Panc1 (cell line): ENCODE results near the gene SLC25A45. TPM values are rescaled to one million over a fixed set of nuclear protein-coding genes. Genes with fewer than 3 reads are reported as not detected.

Experiments used
- ATAC-seq: fragments of 200-7000 bp; cut with Tn5 transposase; 2 replicates; pipeline ENCODE4 v1.9.1; 2020; ENCODE audit warnings: mild to moderate bottlenecking, moderate library complexity
- BruUV-seq: library from RNA; stranded (reverse); fragments of 400-500 nt; replicated peaks from 2 replicates; lab custom pipeline; 2021; lab: Mats Ljungman, UMichigan
- CTCF ChIA-PET: fragments of 300-600 bp; sonication (Branson Sonifier 250); formaldehyde crosslinking; loops from one replicate; lab custom pipeline; 2022; ENCODE audit warnings: antibody characterized with exemption; lab: Charles Lee
- POLR2A ChIA-PET: fragments of 300-600 bp; sonication (Branson Sonifier 250); formaldehyde crosslinking; loops from one replicate; lab custom pipeline; 2022; ENCODE audit warnings: antibody characterized with exemption; lab: Charles Lee
- DNase-seq: peaks from one replicate; pipeline ENCODE4 v3.0.0-alpha.2; 2010; ENCODE audit warnings: low read depth, low spot score
- H3K27ac ChIP-seq: 2 replicates; pipeline ENCODE4 v1.5.1; 2011; ENCODE audit warnings: mild to moderate bottlenecking, low read length, inconsistent platforms
- H3K27me3 ChIP-seq: fragments of 200-500 bp; sonication (Bioruptor generic); 2 replicates; pipeline ENCODE4 v1.6.0; 2014; ENCODE audit warnings: low read length, inconsistent platforms; ENCODE audit not compliant: control insufficient read depth, insufficient read depth
- H3K36me3 ChIP-seq: fragments of 200-500 bp; sonication (Bioruptor generic); 2 replicates; pipeline ENCODE4 v1.5.1; 2014; ENCODE audit warnings: inconsistent platforms, mild to moderate bottlenecking, low read length, moderate library complexity; ENCODE audit not compliant: control insufficient read depth, insufficient read depth
- H3K4me1 ChIP-seq: 2 replicates; pipeline ENCODE4 v1.5.1; 2011; ENCODE audit warnings: inconsistent platforms, mild to moderate bottlenecking, low read length, moderate library complexity; ENCODE audit not compliant: control insufficient read depth, insufficient read depth
- H3K4me3 ChIP-seq, 2 experiments: 2 replicates each; pipeline ENCODE4 v1.5.1; 2011 to 2012; ENCODE audit warnings: low read depth in 2 of 2, low read length in 2 of 2, mild to moderate bottlenecking in 2 of 2, inconsistent platforms in 1 of 2, moderate library complexity in 1 of 2
- H3K9me3 ChIP-seq: fragments of 200-500 bp; sonication (Bioruptor generic); 2 replicates; pipeline ENCODE4 v1.5.1; 2014; ENCODE audit warnings: low read depth, mild to moderate bottlenecking, inconsistent platforms, low read length, moderate library complexity; ENCODE audit not compliant: control insufficient read depth, insufficient read depth
- POLR2AphosphoS5 ChIP-seq: IDR thresholded peaks from 2 replicates; pipeline ENCODE4 v1.6.1; 2012; ENCODE audit warnings: mild to moderate bottlenecking, low read depth, low read length, moderate library complexity
- REST ChIP-seq, 2 experiments: IDR thresholded peaks; 2 replicates each; pipeline ENCODE4 v1.6.1; 2011 to 2012; ENCODE audit warnings: low read depth in 2 of 2, control low read depth in 1 of 2, low read length in 1 of 2, mild to moderate bottlenecking in 1 of 2, moderate library complexity in 1 of 2; ENCODE audit not compliant: insufficient read depth in 1 of 2
- SIN3A ChIP-seq: IDR thresholded peaks from 2 replicates; pipeline ENCODE4 v1.6.1; 2012; ENCODE audit warnings: low read depth, mild to moderate bottlenecking, low read length, moderate library complexity, borderline replicate concordance; ENCODE audit not compliant: insufficient read depth
- TCF7L2 ChIP-seq: IDR thresholded peaks from 2 replicates; pipeline ENCODE4 v1.6.1; 2011; ENCODE audit warnings: mild to moderate bottlenecking, low read depth, low read length, inconsistent platforms
- in situ Hi-C: cut with HindIII; loops from 2 replicates; pipeline ENCODE4 v1.10.0; 2016; ENCODE audit warnings: low sequenced_read_pairs, low pct_unique_long_range_greater_than_20kb
- intact Hi-C: fragments of 100-400 bp; cut with micrococcal nuclease; formaldehyde crosslinking; loops from one replicate; pipeline ENCODE4 v1.10.0; 2022; ENCODE audit not compliant: unreplicated experiment
- total RNA-seq: library from RNA; stranded (reverse); gene quantifications from one replicate; pipeline ENCODE4 v1.2.1, GENCODE V29; 2021; ENCODE audit not compliant: unreplicated experiment
- TF ChIP-seq, protein P1 (sequence below): fragments of 450-650 bp; IDR thresholded peaks from 2 replicates; pipeline ENCODE4 v1.5.1; 2017; ENCODE audit warnings: mild to moderate bottlenecking

SLC25A45 gene
- total RNA-seq, 1 experiment from 2014 or later = 9.8 TPM

DNA sequence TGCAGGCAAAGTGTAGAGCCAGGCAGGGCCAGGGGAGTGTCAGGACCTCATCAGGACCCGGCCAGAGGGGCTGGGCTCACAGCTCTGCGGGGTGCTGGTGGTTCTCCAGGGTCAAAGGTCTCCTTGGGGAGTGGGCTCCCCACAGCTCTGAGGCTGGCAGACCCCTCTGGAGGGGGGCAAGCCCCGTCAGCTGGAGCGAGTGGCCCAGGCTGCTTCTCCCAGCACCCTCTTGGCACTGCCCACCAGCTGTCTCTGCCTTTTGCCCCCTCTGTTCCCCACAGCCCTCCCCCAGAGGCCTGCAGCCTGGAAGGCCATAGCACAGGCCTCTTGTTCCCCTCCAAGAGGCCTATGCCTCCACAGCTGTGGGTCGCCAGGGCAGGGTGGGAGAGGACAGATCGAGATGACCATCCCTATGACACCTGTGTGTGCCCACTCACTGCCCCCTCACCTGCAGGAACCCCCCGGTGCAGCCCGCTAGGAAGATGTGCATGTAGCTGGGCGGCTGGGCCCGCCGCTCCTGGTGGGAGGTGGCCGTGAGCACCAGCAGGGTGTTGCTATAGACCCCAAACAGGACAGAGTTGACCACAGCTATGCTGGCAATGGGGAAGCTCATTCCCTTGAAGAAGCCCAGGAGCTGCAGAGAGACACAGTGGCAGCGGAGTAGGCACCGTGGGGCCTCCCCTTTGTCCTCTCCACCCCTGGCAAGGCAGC is 3.4 kb downstream of the SLC25A45 start:
- Histone ChIP-seq H3K4me3 (no peak overlapping the region), H3K4me1 (peaks cover 21% of the 10 kb centered on the region), H3K9me3 (no peaks in the 10 kb centered on the region), H3K27ac (no peak overlapping the region; the same call in 1 of the 2 replicates), H3K36me3 (no peaks in the 10 kb centered on the region), H3K27me3 (no peaks in the 10 kb centered on the region)
- ChIA-PET CTCF (interaction anchor here (0.5 kb wide), 1 partner anchor 78 kb away, joined by 9 read pairs; no protein-coding TSS in a partner anchor), POLR2A (no interaction called here)
- in situ Hi-C loops (no loop called here), intact Hi-C loops (no loop called here)
- ATAC-seq (no peak), DNase-seq (no peak)
- no peak for TF ChIP-seq SIN3A
- TF ChIP-seq, protein P1, sequence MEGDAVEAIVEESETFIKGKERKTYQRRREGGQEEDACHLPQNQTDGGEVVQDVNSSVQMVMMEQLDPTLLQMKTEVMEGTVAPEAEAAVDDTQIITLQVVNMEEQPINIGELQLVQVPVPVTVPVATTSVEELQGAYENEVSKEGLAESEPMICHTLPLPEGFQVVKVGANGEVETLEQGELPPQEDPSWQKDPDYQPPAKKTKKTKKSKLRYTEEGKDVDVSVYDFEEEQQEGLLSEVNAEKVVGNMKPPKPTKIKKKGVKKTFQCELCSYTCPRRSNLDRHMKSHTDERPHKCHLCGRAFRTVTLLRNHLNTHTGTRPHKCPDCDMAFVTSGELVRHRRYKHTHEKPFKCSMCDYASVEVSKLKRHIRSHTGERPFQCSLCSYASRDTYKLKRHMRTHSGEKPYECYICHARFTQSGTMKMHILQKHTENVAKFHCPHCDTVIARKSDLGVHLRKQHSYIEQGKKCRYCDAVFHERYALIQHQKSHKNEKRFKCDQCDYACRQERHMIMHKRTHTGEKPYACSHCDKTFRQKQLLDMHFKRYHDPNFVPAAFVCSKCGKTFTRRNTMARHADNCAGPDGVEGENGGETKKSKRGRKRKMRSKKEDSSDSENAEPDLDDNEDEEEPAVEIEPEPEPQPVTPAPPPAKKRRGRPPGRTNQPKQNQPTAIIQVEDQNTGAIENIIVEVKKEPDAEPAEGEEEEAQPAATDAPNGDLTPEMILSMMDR = no peak
- TF ChIP-seq POLR2AphosphoS5 = no peak
- no peak for TF ChIP-seq TCF7L2
- no TSS peak for BruUV-seq

GRCh38 chr11:65378208-65378927 is 4.1 kb downstream of the SLC25A45 start:
- no peak overlapping the region for H3K4me3 ChIP-seq
- no peak for TF ChIP-seq POLR2AphosphoS5
- no peak for TF ChIP-seq TCF7L2
- no peak for TF ChIP-seq REST (IDR thresholded peaks at IDR 0.05; ENCODE audit: insufficient read depth in 1 of 2, low read depth in 2 of 2, low read length in 1 of 2)
- TF ChIP-seq, protein P1 = no peak; the same call in 1 of the 2 replicates
- TF ChIP-seq SIN3A = no peak
- H3K27ac ChIP-seq = peak overlapping the region; percentile 23; the same call in 1 of the 2 replicates
- intact Hi-C loops (no loop called here), in situ Hi-C loops (no loop called here)
- H3K36me3 ChIP-seq = no peaks in the 10 kb centered on the region
- ATAC-seq (no peak), DNase-seq (no peak)
- no TSS peak for BruUV-seq
- POLR2A ChIA-PET = interaction anchor here (0.9 kb wide), 1 partner anchor 44 kb away, joined by 3 read pairs; the partner anchor contains the start of gene NEAT1
- H3K27me3 ChIP-seq = no peaks in the 10 kb centered on the region
- CTCF ChIA-PET = no interaction called here
- H3K4me1 ChIP-seq = peaks cover 19% of the 10 kb centered on the region
- no peaks in the 10 kb centered on the region for H3K9me3 ChIP-seq
